Upper lobe of right lung (tissue), 1 donor: ENCODE measurements around the gene USB1. TPM values are rescaled to one million over a fixed set of nuclear protein-coding genes. Genes with fewer than 3 reads are reported as not detected.
A peak's percentile ranks its signal among the peaks of the same experiment; 100 is the strongest.

Experiments used
- ATAC-seq: fragments of 200-7000 bp; cut with Tn5 transposase; one replicate; pipeline ENCODE4 v1.9.1; 2020; ENCODE audit warnings: mild to moderate bottlenecking, moderate library complexity
- DNase-seq: peaks from one replicate; pipeline ENCODE4 v3.0.0-alpha.2; 2020
- H3K27ac ChIP-seq: fragments of 200-600 bp; one replicate; pipeline ENCODE4 v1.8.0; 2022
- H3K27me3 ChIP-seq: fragments of 200-600 bp; one replicate; pipeline ENCODE4 v1.8.0; 2022; ENCODE audit warnings: mild to moderate bottlenecking
- H3K36me3 ChIP-seq: fragments of 200-600 bp; one replicate; pipeline ENCODE4 v1.8.0; 2022
- H3K4me1 ChIP-seq: fragments of 200-600 bp; one replicate; pipeline ENCODE4 v1.8.0; 2022
- H3K4me3 ChIP-seq: fragments of 200-600 bp; one replicate; pipeline ENCODE4 v1.8.0; 2022; ENCODE audit warnings: mild to moderate bottlenecking
- H3K9me3 ChIP-seq: fragments of 200-600 bp; one replicate; pipeline ENCODE4 v1.8.0; 2022
- intact Hi-C: fragments of 100-400 bp; cut with DNase I; formaldehyde crosslinking; loops from one replicate; pipeline ENCODE4 v1.11.0; 2022
- total RNA-seq: library from RNA; stranded (reverse); fragmentation: NEBNext Ultra II Directional; extraction: Animal tissue kit (Norgen Biotek cat#: 25700); gene quantifications from one replicate; pipeline ENCODE4 v1.2.1, GENCODE V29; 2021
- TF ChIP-seq, protein P1 (sequence below): fragments of 200-600 bp; IDR thresholded peaks from one replicate; pipeline ENCODE4 v1.8.0; 2022; ENCODE audit warnings: antibody characterized with exemption
- donor health status: DM: no; HTN: yes; CAD: no; lungs with severe emphysema.

USB1 gene
- total RNA-seq, 1 donor from 2014 or later = 37.4 TPM

DNA sequence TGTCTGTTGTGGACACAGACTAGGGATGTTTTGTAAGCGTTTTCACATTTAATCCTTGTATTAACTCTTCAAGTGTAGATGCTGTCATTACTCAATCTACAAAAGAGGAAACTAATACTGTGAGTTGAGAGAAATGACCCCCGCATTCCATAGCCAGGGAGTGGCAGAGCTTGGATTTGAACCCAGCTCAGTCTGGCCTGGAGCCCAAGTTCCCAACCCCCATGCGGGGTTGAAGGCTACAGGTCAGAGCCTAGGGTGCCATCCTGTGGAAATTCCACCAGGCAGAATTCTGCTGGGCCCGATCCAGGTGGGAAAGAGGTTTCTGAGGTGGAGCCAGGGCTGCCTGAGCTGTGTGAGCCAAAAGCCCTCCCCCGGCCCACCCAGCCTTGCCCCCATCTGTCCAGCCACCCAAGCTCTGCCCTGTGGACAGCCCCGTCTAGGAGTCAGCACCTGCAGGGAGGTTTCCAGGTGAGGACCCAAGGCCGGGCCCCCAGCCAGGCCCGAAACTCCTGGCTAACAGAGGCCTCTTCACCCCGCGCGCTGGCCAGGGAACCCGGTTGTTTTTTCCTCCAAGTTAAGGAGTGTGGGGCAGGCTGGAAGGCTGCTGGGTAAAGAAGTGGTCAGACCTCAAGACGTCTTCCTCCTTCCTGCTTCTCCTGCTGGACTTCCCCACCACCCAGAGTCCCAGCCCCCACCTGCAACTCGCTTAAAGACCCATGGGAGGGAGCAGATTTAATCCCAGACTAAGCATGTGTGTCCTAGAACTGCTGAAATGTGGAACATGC is 30.0 kb downstream of the USB1 start:
- no peak overlapping the region for H3K4me3 ChIP-seq
- no peaks in the 10 kb centered on the region for H3K27me3 ChIP-seq
- TF ChIP-seq, protein P1, sequence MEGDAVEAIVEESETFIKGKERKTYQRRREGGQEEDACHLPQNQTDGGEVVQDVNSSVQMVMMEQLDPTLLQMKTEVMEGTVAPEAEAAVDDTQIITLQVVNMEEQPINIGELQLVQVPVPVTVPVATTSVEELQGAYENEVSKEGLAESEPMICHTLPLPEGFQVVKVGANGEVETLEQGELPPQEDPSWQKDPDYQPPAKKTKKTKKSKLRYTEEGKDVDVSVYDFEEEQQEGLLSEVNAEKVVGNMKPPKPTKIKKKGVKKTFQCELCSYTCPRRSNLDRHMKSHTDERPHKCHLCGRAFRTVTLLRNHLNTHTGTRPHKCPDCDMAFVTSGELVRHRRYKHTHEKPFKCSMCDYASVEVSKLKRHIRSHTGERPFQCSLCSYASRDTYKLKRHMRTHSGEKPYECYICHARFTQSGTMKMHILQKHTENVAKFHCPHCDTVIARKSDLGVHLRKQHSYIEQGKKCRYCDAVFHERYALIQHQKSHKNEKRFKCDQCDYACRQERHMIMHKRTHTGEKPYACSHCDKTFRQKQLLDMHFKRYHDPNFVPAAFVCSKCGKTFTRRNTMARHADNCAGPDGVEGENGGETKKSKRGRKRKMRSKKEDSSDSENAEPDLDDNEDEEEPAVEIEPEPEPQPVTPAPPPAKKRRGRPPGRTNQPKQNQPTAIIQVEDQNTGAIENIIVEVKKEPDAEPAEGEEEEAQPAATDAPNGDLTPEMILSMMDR = no peak
- intact Hi-C loops = no loop called here
- peaks cover 50% of the 10 kb centered on the region for H3K4me1 ChIP-seq
- H3K9me3 ChIP-seq = no peaks in the 10 kb centered on the region
- DNase-seq (peak; percentile 71), ATAC-seq (peak; percentile 16)
- H3K27ac ChIP-seq = peak overlapping the region; percentile 66
- no peaks in the 10 kb centered on the region for H3K36me3 ChIP-seq

DNA sequence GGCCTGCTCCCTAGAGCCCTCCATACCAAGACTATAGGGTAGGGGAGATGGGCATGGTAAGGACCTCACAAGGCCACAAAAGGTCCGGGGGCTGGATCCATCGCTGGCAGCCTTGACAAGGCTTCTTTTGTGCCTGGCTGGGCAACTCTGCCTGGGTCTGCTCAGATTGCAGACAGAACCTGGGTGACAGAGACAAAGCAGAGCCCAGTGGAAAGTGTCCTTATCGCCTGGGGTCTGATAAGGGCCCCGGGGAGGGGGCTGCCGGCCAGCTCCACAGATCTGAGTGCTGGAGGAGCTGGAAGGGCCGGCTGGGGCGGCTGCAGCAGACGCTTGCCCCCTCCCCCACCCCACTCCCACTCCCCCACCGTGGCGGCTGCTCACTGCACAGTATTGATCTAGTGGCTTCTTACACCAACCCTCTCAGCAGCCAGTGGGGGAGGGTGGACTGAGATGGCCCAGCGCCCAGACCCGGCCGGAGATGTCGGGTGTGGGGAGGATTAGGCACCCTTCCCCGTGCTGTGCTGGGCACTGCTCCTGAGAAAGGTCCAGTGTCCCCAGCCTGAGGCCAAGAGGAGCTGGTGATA is 31.6 kb downstream of the USB1 start:
- no peak overlapping the region for H3K27ac ChIP-seq
- no peaks in the 10 kb centered on the region for H3K36me3 ChIP-seq
- peak; percentile 70 for ATAC-seq
- H3K9me3 ChIP-seq = no peaks in the 10 kb centered on the region
- H3K4me3 ChIP-seq = no peak overlapping the region
- H3K27me3 ChIP-seq = no peaks in the 10 kb centered on the region
- TF ChIP-seq, protein P1 = no peak
- intact Hi-C loops = no loop called here
- H3K4me1 ChIP-seq = peaks cover 47% of the 10 kb centered on the region
- DNase-seq = peak; percentile 86

DNA sequence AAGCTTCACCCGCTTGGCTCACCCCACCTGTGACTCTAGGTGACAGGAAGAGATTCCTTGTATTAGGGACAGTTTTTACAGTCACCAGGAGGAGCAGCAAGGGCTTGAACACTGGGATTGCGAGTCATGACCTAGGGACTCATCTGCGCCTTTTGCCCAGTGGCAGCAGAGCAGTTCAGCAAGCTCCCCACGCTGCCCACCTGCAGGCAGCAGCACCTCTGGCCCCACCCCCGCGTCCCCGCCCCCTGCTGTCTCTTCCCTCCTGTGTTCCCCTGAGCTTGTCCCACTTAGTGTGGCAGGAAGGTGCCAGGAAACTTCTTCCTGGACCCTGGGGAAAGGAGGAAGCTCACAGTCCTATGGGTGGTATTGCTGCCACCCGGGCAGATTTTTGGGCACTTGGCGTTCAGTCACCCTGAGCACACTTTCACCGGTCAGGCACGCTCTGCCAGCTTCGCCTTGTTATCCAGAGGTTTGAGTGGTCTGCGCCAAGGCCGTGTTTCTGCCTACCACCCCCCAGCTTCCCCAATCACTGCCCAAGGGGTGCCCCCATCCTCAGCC is 33.0 kb downstream of the USB1 start:
- intact Hi-C loops = no loop called here
- peak; percentile 40 for DNase-seq
- Histone ChIP-seq H3K27me3 (no peaks in the 10 kb centered on the region), H3K9me3 (no peaks in the 10 kb centered on the region), H3K4me1 (peaks cover 34% of the 10 kb centered on the region), H3K36me3 (peaks cover 7% of the 10 kb centered on the region), H3K27ac (no peak overlapping the region), H3K4me3 (no peak overlapping the region)
- TF ChIP-seq, protein P1 = no peak
- no peak for ATAC-seq

DNA sequence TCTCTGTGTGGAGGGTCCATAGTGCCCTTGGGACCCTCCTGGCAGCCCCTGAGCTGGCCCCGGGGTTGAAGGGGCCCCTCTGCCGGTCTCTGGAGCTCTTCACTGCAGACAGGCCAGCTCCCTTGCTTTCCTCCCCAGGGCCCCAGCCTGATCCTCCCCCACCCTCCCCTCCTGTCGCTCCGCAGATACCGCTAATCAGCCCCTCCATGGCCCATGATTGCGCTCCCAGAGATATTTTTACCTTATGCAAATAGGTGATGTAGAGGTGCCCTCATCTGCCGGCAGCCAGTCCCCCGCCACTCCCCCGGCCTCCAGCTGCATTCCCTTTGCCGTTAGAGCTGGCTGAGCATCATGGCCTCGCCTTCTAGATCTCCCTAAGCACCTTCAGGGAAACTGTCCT is 33.6 kb downstream of the USB1 start:
- DNase-seq (peak; percentile 48), ATAC-seq (no peak)
- Histone ChIP-seq H3K27me3 (no peaks in the 10 kb centered on the region), H3K27ac (no peak overlapping the region), H3K9me3 (no peaks in the 10 kb centered on the region), H3K4me3 (no peak overlapping the region), H3K4me1 (peaks cover 34% of the 10 kb centered on the region), H3K36me3 (peaks cover 12% of the 10 kb centered on the region)
- intact Hi-C loops = no loop called here
- TF ChIP-seq, protein P1 = no peak

DNA sequence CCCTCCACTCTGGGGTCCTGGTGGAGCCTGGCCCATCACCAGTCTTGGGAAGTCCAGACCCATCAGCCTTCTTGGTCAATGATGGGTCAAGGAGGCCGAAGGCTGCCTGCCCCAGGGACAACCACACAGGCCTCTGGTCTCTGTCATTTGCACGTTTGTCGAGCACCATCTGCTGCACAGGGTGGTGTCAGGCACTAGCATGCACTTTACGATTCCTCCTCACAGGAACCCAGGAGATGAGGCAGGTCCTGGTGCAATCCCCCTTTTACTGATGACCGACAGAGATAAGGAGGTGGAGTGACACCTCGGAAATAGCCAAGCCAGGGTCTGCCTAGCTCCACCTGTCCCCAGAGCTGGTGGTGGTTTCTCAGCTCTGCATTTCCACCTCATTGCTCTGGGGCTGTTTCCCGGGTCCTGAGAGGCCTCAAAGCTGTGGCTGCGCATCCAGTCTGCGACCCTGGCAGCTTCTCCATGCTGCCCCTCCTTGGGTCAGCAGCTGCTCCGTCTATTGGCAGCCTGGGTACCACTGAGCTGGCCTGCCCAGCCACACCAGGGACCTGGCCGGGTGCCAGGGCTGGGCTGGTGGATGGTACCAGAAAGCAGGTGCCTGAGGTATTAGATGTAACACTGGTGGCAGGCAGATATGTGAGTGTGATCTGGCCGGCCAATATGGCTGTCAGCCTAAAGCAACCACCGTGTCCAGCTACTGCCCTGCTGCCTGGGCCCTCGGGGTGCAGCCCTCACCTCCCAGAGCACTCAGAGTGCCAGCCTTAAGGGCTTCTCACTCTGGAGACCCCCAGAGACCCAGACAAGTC is 34.4 kb downstream of the USB1 start:
- H3K27ac ChIP-seq = no peak overlapping the region
- ATAC-seq (no peak), DNase-seq (peak; percentile 57)
- H3K27me3 ChIP-seq = no peaks in the 10 kb centered on the region
- no peaks in the 10 kb centered on the region for H3K9me3 ChIP-seq
- intact Hi-C loops = no loop called here
- H3K4me1 ChIP-seq = peaks cover 26% of the 10 kb centered on the region
- TF ChIP-seq, protein P1 = no peak
- peaks cover 15% of the 10 kb centered on the region for H3K36me3 ChIP-seq
- H3K4me3 ChIP-seq = no peak overlapping the region
